HepG2 (cell line): ENCODE measurements around the gene FAM117B. TPM values are rescaled to one million over a fixed set of nuclear protein-coding genes. Genes with fewer than 3 reads are reported as not detected.

Source experiments
- FOXK2 ChIP-seq: fragments of 450-650 bp; IDR thresholded peaks from 2 replicates; pipeline ENCODE4 v1.6.1; 2016
- HNF4A ChIP-seq: sonication (generic); formaldehyde crosslinking; IDR thresholded peaks from 2 replicates; pipeline ENCODE4 v1.4.0; 2020; ENCODE audit warnings: missing genetic modification reagents
- KDM1A ChIP-seq: IDR thresholded peaks from 2 replicates; pipeline ENCODE4 v1.6.1; 2016; ENCODE audit warnings: missing compliant biosample characterization
- MAFF ChIP-seq: IDR thresholded peaks from 2 replicates; pipeline ENCODE4 v1.6.1; 2011; ENCODE audit warnings: low read depth, low read length, improper control_type of control experiment
- MEF2D ChIP-seq: sonication (generic); formaldehyde crosslinking; IDR thresholded peaks from 2 replicates; pipeline ENCODE4 v1.5.1; 2020; ENCODE audit warnings: mild to moderate bottlenecking, missing genetic modification reagents
- NR2F2 ChIP-seq: IDR thresholded peaks from 2 replicates; pipeline ENCODE4 v1.6.1; 2012; ENCODE audit warnings: low read depth, inconsistent platforms, borderline replicate concordance
- SIX1 ChIP-seq: sonication (generic); formaldehyde crosslinking; IDR thresholded peaks from 2 replicates; pipeline ENCODE4 v1.4.0; 2020; ENCODE audit warnings: missing genetic modification reagents, borderline replicate concordance
- SOX5 ChIP-seq: IDR thresholded peaks from 2 replicates; pipeline ENCODE4 v1.6.1; 2016; ENCODE audit warnings: borderline replicate concordance
- ZNF234 ChIP-seq: sonication (generic); formaldehyde crosslinking; conservative IDR thresholded peaks from 2 replicates; pipeline ENCODE4 v1.5.1; 2020; ENCODE audit warnings: mild to moderate bottlenecking, missing genetic modification reagents
- ZNF451 ChIP-seq: sonication (generic); formaldehyde crosslinking; IDR thresholded peaks from 2 replicates; pipeline ENCODE4 v1.5.0; 2020; ENCODE audit warnings: mild to moderate bottlenecking, missing genetic modification reagents
- polyA plus RNA-seq, 8 experiments: library from polyadenylated mRNA; depleted of rRNA in 3 of 8; stranded (reverse) in 7 of 8; unstranded in 1 of 8; fragments of >200 nt; fragmentation: Illumina TruSeq in 4 of 8; extraction: Trizol in 4 of 8; gene quantifications; 2 replicates each; pipeline versions ENCODE4 v1.2.1 to v1.2.3, GENCODE V29; 2011 to 2016; ENCODE audit warnings: low read depth in 4 of 8, missing spikeins in 1 of 8, mixed read lengths in 1 of 8; ENCODE audit not compliant: insufficient read depth in 1 of 8
- total RNA-seq, 5 experiments: library from RNA; depleted of rRNA; stranded (reverse); fragments of >200 nt; fragmentation: Illumina TruSeq; extraction: Trizol; gene quantifications; 2 replicates each; pipeline ENCODE4 v1.2.3, GENCODE V29; 2016; ENCODE audit warnings: low read depth in 1 of 5
- TF ChIP-seq, protein P1 (sequence below): sonication (generic); formaldehyde crosslinking; IDR thresholded peaks from 2 replicates; pipeline ENCODE4 v1.5.0; 2020; ENCODE audit warnings: mild to moderate bottlenecking, missing genetic modification reagents, borderline replicate concordance
- TF ChIP-seq, protein P2 (sequence below): IDR thresholded peaks from 2 replicates; pipeline ENCODE4 v1.6.1; 2012; ENCODE audit warnings: inconsistent platforms
- TF ChIP-seq, protein P3 (sequence below): IDR thresholded peaks from 2 replicates; pipeline ENCODE4 v1.6.1; 2016; ENCODE audit warnings: low read depth, control low read depth
- TF ChIP-seq, protein P4 (sequence below): sonication (generic); formaldehyde crosslinking; IDR thresholded peaks from 2 replicates; pipeline ENCODE4 v1.4.0; 2020; ENCODE audit warnings: mild to moderate bottlenecking, missing genetic modification reagents
- TF ChIP-seq, protein P5 (sequence below): IDR thresholded peaks from 2 replicates; pipeline ENCODE4 v1.6.1; 2016; ENCODE audit warnings: low read depth, missing genetic modification reagents, missing compliant biosample characterization

The FAM117B gene
- total and polyA plus RNA-seq, 2 of the 13 experiments (the other 11 are each of a cell fraction or from before 2014, with no cell fraction given): 5.8 to 11.0 TPM

DNA sequence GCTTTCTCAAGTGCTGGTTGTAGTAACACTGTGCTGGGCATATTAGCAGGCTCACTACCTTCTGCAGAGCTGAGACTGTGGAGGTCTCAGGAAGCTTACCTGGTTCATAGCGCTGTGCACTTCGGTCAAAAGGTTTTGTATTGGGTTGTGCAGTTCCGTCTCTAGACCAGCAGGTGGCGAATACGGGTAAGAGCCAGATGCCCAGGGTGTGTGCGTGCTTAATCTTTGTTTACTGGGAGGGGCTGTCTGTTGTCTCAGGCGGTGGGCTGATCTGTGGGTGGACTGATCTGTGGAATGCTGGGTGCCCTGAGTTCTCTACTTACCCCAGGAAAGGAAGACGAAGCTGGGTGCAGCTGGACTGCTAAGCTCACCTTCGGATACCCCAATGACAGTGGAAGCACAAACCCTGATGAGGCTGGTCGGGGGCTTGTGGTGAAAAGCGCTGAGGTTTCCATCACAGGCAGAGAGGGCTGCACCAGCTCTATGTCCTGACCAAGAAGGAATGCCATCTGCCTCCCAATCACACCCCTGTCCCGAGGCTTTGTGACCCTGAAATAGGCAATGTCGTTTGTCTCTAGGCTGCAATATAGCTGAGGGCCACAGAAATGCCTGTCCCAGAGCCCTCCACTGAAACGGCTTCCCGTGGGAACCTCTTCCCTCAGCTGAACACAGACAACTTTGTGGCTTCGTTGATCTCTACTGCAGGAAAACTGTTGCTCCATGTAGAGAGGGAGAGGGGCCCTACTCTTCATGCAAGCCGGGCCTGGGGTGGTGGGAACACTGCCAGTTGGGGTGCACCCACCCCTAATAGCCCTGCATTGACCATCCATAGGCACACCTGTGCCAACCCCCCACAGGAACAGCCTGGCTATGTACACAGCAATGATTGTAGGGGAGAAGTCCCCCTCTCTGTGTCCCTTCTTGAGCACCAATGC, 45.9 kb upstream of the FAM117B start (continued):
- TF ChIP-seq, protein P1, sequence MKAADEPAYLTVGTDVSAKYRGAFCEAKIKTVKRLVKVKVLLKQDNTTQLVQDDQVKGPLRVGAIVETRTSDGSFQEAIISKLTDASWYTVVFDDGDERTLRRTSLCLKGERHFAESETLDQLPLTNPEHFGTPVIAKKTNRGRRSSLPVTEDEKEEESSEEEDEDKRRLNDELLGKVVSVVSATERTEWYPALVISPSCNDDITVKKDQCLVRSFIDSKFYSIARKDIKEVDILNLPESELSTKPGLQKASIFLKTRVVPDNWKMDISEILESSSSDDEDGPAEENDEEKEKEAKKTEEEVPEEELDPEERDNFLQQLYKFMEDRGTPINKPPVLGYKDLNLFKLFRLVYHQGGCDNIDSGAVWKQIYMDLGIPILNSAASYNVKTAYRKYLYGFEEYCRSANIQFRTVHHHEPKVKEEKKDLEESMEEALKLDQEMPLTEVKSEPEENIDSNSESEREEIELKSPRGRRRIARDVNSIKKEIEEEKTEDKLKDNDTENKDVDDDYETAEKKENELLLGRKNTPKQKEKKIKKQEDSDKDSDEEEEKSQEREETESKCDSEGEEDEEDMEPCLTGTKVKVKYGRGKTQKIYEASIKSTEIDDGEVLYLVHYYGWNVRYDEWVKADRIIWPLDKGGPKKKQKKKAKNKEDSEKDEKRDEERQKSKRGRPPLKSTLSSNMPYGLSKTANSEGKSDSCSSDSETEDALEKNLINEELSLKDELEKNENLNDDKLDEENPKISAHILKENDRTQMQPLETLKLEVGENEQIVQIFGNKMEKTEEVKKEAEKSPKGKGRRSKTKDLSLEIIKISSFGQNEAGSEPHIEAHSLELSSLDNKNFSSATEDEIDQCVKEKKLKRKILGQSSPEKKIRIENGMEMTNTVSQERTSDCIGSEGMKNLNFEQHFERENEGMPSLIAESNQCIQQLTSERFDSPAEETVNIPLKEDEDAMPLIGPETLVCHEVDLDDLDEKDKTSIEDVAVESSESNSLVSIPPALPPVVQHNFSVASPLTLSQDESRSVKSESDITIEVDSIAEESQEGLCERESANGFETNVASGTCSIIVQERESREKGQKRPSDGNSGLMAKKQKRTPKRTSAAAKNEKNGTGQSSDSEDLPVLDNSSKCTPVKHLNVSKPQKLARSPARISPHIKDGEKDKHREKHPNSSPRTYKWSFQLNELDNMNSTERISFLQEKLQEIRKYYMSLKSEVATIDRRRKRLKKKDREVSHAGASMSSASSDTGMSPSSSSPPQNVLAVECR (CRISPR knock-in tag): peak; percentile 71; the same call in 1 of the 2 replicates
- peak; percentile 32; the same call in 1 of the 2 replicates for TF ChIP-seq FOXK2
- TF ChIP-seq SIX1 (CRISPR knock-in tag): no peak; the same call in 1 of the 2 replicates
- TF ChIP-seq ZNF234 (CRISPR knock-in tag): no peak
- TF ChIP-seq MEF2D (CRISPR knock-in tag): 0 out of 2 replicates have a peak, but pooled peaks have one; percentile 56
- TF ChIP-seq MAFF: no peak
- TF ChIP-seq ZNF451: 0 out of 2 replicates have a peak, but pooled peaks have one; percentile 38
- peak; percentile 50 for TF ChIP-seq HNF4A (CRISPR knock-in tag)
- TF ChIP-seq, protein P2, sequence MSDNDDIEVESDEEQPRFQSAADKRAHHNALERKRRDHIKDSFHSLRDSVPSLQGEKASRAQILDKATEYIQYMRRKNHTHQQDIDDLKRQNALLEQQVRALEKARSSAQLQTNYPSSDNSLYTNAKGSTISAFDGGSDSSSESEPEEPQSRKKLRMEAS: peak; percentile 81
- TF ChIP-seq, protein P3, sequence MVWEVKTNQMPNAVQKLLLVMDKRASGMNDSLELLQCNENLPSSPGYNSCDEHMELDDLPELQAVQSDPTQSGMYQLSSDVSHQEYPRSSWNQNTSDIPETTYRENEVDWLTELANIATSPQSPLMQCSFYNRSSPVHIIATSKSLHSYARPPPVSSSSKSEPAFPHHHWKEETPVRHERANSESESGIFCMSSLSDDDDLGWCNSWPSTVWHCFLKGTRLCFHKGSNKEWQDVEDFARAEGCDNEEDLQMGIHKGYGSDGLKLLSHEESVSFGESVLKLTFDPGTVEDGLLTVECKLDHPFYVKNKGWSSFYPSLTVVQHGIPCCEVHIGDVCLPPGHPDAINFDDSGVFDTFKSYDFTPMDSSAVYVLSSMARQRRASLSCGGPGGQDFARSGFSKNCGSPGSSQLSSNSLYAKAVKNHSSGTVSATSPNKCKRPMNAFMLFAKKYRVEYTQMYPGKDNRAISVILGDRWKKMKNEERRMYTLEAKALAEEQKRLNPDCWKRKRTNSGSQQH (CRISPR knock-in tag): peak; percentile 69; the same call in 1 of the 2 replicates
- TF ChIP-seq, protein P4, sequence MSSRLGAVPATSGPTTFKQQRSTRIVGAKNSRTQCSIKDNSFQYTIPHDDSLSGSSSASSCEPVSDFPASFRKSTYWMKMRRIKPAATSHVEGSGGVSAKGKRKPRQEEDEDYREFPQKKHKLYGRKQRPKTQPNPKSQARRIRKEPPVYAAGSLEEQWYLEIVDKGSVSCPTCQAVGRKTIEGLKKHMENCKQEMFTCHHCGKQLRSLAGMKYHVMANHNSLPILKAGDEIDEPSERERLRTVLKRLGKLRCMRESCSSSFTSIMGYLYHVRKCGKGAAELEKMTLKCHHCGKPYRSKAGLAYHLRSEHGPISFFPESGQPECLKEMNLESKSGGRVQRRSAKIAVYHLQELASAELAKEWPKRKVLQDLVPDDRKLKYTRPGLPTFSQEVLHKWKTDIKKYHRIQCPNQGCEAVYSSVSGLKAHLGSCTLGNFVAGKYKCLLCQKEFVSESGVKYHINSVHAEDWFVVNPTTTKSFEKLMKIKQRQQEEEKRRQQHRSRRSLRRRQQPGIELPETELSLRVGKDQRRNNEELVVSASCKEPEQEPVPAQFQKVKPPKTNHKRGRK (CRISPR knock-in tag): peak; percentile 83; the same call in 1 of the 2 replicates
- peak; percentile 64 for TF ChIP-seq SOX5 (CRISPR knock-in tag)
- TF ChIP-seq, protein P5, sequence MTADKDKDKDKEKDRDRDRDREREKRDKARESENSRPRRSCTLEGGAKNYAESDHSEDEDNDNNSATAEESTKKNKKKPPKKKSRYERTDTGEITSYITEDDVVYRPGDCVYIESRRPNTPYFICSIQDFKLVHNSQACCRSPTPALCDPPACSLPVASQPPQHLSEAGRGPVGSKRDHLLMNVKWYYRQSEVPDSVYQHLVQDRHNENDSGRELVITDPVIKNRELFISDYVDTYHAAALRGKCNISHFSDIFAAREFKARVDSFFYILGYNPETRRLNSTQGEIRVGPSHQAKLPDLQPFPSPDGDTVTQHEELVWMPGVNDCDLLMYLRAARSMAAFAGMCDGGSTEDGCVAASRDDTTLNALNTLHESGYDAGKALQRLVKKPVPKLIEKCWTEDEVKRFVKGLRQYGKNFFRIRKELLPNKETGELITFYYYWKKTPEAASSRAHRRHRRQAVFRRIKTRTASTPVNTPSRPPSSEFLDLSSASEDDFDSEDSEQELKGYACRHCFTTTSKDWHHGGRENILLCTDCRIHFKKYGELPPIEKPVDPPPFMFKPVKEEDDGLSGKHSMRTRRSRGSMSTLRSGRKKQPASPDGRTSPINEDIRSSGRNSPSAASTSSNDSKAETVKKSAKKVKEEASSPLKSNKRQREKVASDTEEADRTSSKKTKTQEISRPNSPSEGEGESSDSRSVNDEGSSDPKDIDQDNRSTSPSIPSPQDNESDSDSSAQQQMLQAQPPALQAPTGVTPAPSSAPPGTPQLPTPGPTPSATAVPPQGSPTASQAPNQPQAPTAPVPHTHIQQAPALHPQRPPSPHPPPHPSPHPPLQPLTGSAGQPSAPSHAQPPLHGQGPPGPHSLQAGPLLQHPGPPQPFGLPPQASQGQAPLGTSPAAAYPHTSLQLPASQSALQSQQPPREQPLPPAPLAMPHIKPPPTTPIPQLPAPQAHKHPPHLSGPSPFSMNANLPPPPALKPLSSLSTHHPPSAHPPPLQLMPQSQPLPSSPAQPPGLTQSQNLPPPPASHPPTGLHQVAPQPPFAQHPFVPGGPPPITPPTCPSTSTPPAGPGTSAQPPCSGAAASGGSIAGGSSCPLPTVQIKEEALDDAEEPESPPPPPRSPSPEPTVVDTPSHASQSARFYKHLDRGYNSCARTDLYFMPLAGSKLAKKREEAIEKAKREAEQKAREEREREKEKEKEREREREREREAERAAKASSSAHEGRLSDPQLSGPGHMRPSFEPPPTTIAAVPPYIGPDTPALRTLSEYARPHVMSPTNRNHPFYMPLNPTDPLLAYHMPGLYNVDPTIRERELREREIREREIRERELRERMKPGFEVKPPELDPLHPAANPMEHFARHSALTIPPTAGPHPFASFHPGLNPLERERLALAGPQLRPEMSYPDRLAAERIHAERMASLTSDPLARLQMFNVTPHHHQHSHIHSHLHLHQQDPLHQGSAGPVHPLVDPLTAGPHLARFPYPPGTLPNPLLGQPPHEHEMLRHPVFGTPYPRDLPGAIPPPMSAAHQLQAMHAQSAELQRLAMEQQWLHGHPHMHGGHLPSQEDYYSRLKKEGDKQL: no peak
- 0 out of 2 replicates have a peak, but pooled peaks have one; percentile 16 for TF ChIP-seq NR2F2
- no peak for TF ChIP-seq KDM1A (CRISPR knock-in tag)
